Suppressor macrophage treated with lipopolysaccharide for 4 hours (primary cell): Measurements from ENCODE around the gene FBXW5.
A peak's percentile ranks its signal among the peaks of the same experiment; 100 is the strongest.

Experiments
- DNase-seq: peaks from one replicate; pipeline ENCODE4 v3.0.0-alpha.2; 2020

FBXW5 gene

GRCh38 chr9:136927343-136928271, 16.9 kb downstream of the FBXW5 start:
- DNase-seq, result peak; percentile 42

- no peak for DNase-seq
Measured at GRCh38 chr9:136926749-136927148, 17.8 kb downstream of the FBXW5 start.

- DNase-seq, result no peak
Measured at GRCh38 chr9:136926154-136926704, 18.3 kb downstream of the FBXW5 start.

GRCh38 chr9:136925414-136926153, 19.0 kb downstream of the FBXW5 start:
- no peak for DNase-seq

GRCh38 chr9:136923881-136924280, 20.7 kb downstream of the FBXW5 start:
- no peak for DNase-seq

GRCh38 chr9:136922540-136922939, 22.0 kb downstream of the FBXW5 start:
- DNase-seq, result no peak

DNA sequence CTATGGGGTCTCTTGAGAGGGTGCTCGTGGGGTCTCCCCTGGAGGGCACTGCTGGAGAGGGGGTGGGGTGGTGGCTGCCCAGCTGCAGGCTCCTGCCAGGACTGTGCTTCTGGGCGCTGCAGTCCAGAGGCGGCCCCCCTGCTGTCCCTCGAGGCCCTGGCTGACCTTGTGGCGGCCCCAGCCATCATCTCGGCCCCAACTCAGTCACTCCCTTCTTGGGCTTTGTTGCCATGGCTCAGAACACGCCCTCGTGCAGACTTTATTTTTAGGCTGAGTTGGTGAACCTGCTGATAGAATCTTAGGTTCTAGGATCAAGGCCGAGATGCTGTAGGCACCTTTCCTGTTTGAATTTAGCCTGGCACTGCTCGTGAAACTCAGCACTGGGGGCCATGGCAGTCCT, 22.8 kb downstream of the FBXW5 start:
- no peak for DNase-seq

- DNase-seq, result no peak
Measured at GRCh38 chr9:136921307-136921706, 23.2 kb downstream of the FBXW5 start.

- no peak for DNase-seq
Measured at GRCh38 chr9:136920734-136921231, 23.8 kb downstream of the FBXW5 start.

- no peak for DNase-seq
Measured at GRCh38 chr9:136920069-136920468, 24.5 kb downstream of the FBXW5 start.

DNA sequence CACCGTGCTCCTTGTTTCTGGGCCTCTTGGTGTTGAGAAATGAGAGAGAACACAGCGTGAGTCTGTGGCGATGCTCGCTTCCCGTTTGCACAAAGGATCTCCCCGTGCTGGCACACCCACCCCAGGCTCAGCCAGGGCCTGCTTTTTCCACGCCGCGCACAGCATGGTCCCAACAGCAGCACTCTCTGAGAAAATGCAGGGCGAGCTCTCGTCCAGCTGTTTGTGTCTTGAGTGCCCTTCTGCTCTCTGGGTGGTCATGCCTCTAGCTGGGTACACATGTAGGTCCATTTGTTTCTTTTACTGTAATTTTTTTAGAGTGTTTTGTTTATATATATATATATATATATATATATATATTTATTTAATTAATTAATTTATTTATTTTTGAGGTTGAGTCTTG, 26.6 kb downstream of the FBXW5 start:
- no peak for DNase-seq

DNA sequence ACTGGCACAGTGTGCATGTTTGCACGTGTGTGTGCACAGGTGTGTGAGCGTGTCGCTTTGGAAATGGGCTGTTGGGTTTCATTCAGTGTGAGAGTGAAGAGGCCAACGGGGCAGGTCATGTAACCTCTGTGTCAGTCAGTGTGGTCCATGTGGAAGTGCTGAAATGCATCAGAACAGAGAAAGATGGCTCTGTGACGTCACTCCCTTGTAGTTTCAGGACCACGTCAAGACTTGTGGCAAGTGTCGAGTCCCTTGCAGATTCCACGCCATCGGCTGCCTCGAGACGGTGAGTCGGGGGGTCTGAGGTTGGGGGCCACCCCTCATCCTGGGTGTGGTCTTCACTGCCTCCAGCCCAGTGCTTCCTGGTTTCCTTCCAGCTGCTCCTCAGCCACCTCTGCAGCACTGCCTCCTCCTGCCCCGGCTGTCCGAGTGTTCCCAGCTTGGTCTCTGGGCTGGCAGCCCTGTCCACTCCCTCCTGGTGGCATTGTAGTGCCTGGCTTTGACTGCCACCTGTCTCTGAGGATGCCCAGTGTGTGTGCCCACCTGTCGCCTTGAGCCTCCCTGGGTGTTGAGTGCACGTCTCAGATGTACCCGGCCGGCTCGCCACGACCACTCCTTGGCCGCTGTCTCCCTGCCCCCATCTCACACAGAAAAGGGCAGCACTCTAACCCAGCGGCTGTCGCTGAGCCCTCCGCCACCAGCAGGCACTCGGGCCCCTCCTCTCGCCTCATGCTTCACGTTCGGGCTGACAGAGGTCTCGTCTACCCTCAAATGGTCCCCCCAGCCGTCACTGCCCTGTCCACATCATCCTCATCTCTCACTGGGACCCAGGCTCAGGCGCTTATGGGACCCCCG, 28.0 kb downstream of the FBXW5 start:
- no peak for DNase-seq

- DNase-seq, result no peak
Measured at GRCh38 chr9:136915632-136916329, 28.8 kb downstream of the FBXW5 start.

- DNase-seq, result no peak
Measured at GRCh38 chr9:136913701-136914438, 30.7 kb downstream of the FBXW5 start.

DNA sequence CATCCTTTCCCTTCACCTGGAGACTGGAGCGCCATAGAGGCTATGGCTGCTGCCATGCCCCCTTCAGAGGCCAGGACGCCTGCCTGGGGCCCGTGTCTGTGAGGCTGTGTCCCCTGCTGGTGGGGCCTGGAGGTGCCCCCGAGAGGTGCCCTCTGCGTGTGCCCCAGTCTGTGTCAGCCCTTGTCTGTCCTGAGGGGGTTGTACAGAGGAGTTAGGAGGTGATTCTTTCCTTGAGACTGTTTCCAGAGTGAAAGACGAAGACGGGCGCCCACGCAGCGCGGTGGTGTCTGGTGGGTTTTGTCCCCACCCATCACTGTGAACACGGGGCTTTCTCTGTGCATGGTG, 33.7 kb downstream of the FBXW5 start:
- no peak for DNase-seq

DNA sequence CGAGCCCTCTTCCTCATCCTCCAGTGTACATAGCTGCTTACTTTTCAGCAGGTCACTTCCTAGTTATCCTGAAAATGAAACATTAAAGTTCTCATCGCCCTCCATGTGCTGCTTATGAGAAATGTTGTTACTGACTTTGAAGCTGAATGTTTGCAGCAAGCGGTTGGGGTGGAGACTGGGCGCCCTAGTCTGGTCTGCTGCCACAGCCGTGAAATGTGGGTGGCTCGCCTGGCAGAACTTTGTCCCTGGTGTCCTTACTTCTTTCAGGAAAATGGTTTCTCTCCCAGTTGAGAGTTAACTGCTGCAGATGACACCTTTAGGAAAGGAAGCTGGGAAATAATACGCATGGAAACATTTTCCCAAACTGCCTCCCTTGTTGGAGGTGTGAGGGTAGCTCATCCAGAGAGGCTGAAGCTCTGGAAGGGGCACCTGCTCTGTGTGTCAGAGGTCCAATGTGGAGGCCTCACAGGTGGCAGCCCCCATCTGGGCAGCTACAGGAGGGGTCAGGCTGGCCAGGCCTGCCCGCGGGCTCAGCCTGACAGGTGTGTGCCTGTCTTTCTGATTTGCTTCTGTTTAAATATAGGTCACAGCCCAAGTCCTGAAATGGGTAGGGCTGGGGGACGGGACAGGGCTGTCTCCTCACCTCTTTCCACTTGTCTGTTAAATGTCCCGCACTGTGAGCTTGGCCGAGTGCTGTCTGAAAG, 34.2 kb downstream of the FBXW5 start:
- no peak for DNase-seq

- DNase-seq, result no peak
Measured at GRCh38 chr9:136907011-136907914, 37.3 kb downstream of the FBXW5 start.

GRCh38 chr9:136906266-136906665, 38.3 kb downstream of the FBXW5 start:
- DNase-seq, result no peak

DNA sequence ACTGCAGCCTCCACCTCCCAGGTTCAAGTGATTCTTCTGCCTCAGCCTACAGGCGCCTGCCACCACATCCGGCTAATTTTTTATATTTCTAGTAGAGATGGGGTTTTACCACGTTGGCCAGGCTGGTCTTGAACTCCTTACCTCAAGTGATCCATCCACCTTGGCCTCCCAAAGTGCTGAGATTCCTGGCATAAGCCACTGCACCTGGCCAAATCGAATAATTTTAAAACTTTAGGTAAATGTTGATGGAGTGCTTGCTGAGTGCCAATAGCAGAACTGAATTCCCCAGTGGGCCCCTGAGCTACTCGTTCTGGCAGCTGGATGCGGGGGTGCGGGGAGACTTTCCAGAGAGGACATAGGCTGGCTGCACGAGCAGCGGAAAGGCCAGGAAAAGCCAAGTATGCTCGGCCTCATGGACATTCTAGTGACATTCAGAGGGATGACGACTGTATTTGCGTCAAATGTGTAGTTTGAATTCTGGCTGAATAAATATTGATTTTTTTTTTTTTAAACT, 41.4 kb downstream of the FBXW5 start:
- DNase-seq, result no peak
